Body of pancreas (tissue), 4 donors: ENCODE data around the gene MYO15B.

Experiments
- POLR2A ChIP-seq, 3 donors: fragments of 450-650 bp; IDR thresholded peaks; one replicate each; pipeline ENCODE4 v1.6.1; 2016; ENCODE audit warnings: antibody characterized with exemption in 3 of 3, mild to moderate bottlenecking in 2 of 3
- TF ChIP-seq, protein P1 (sequence below), 7 experiments: fragments of 450-650 bp in 4 of 7; fragments of 200-600 bp in 3 of 7; sonication (generic) in 3 of 7; IDR thresholded peaks; one replicate each; pipeline ENCODE4 v1.5.1; 2016 to 2019; ENCODE audit warnings: antibody characterized with exemption in 7 of 7

GRCh38 chr17:75551266-75551665 is 36.3 kb upstream of the MYO15B start:
- TF ChIP-seq, protein P1, sequence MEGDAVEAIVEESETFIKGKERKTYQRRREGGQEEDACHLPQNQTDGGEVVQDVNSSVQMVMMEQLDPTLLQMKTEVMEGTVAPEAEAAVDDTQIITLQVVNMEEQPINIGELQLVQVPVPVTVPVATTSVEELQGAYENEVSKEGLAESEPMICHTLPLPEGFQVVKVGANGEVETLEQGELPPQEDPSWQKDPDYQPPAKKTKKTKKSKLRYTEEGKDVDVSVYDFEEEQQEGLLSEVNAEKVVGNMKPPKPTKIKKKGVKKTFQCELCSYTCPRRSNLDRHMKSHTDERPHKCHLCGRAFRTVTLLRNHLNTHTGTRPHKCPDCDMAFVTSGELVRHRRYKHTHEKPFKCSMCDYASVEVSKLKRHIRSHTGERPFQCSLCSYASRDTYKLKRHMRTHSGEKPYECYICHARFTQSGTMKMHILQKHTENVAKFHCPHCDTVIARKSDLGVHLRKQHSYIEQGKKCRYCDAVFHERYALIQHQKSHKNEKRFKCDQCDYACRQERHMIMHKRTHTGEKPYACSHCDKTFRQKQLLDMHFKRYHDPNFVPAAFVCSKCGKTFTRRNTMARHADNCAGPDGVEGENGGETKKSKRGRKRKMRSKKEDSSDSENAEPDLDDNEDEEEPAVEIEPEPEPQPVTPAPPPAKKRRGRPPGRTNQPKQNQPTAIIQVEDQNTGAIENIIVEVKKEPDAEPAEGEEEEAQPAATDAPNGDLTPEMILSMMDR (IDR thresholded peaks at IDR 0.05), result no peak
- TF ChIP-seq POLR2A (IDR thresholded peaks at IDR 0.05), result no peak
